HEK293T (cell line): ENCODE results near the gene TENM3.

Experiments
- CTCF ChIA-PET: fragments of 350-600 bp; formaldehyde crosslinking; extraction: SDS; loops from one replicate; lab custom pipeline; 2021; ENCODE audit warnings: antibody characterized with exemption, inconsistent platforms; lab: Yijun Ruan, JAX
- POLR2A ChIA-PET: fragments of 350-600 bp; formaldehyde crosslinking; extraction: SDS; loops from one replicate; lab custom pipeline; 2020; ENCODE audit warnings: antibody characterized with exemption, inconsistent platforms; lab: Yijun Ruan, JAX
- DNase-seq: peaks from one replicate; pipeline ENCODE4 v3.0.0; 2012; ENCODE audit warnings: mixed read lengths; ENCODE audit errors: extremely low spot score
- ARNT ChIP-seq: fragments of 450-650 bp; IDR thresholded peaks from 2 replicates; pipeline ENCODE4 v1.6.1; 2017; ENCODE audit warnings: mild to moderate bottlenecking
- BHLHE40 ChIP-seq: fragments of 450-650 bp; IDR thresholded peaks from 2 replicates; pipeline ENCODE4 v1.6.1; 2016; ENCODE audit warnings: mild to moderate bottlenecking, moderate library complexity, borderline replicate concordance
- CTBP1 ChIP-seq: fragments of 450-650 bp; IDR thresholded peaks from 2 replicates; pipeline ENCODE4 v1.6.1; 2016; ENCODE audit warnings: borderline replicate concordance
- ELF4 ChIP-seq: fragments of 450-650 bp; IDR thresholded peaks from 2 replicates; pipeline ENCODE4 v1.6.1; 2017; ENCODE audit warnings: antibody characterized with exemption
- FOXA1 ChIP-seq: fragments of 450-650 bp; IDR thresholded peaks from 2 replicates; pipeline ENCODE4 v1.6.1; 2016; ENCODE audit warnings: mild to moderate bottlenecking
- FOXK2 ChIP-seq: fragments of 450-650 bp; IDR thresholded peaks from 2 replicates; pipeline ENCODE4 v1.6.1; 2016; ENCODE audit warnings: mild to moderate bottlenecking
- FOXM1 ChIP-seq: fragments of 450-650 bp; IDR thresholded peaks from 2 replicates; pipeline ENCODE4 v1.6.1; 2017; ENCODE audit warnings: mild to moderate bottlenecking, borderline replicate concordance
- HDGF ChIP-seq: fragments of 450-650 bp; IDR thresholded peaks from 2 replicates; pipeline ENCODE4 v1.6.1; 2017; ENCODE audit warnings: antibody characterized with exemption, borderline replicate concordance
- L3MBTL2 ChIP-seq: fragments of 450-650 bp; conservative IDR thresholded peaks from 2 replicates; pipeline ENCODE4 v1.6.1; 2016; ENCODE audit warnings: mild to moderate bottlenecking
- LEF1 ChIP-seq: fragments of 450-650 bp; IDR thresholded peaks from 2 replicates; pipeline ENCODE4 v1.6.1; 2017; ENCODE audit warnings: mild to moderate bottlenecking, borderline replicate concordance
- NFRKB ChIP-seq: fragments of 450-650 bp; IDR thresholded peaks from 2 replicates; pipeline ENCODE4 v1.6.1; 2016; ENCODE audit warnings: mild to moderate bottlenecking, moderate library complexity
- PKNOX1 ChIP-seq: fragments of 450-650 bp; IDR thresholded peaks from 2 replicates; pipeline ENCODE4 v1.6.1; 2016
- SP1 ChIP-seq: fragments of 450-650 bp; IDR thresholded peaks from 2 replicates; pipeline ENCODE4 v1.6.1; 2017
- SUZ12 ChIP-seq: fragments of 450-650 bp; IDR thresholded peaks from 2 replicates; pipeline ENCODE4 v1.6.1; 2016; ENCODE audit warnings: mild to moderate bottlenecking
- TARDBP ChIP-seq: fragments of 450-650 bp; IDR thresholded peaks from 2 replicates; pipeline ENCODE4 v1.6.1; 2016
- ZNF384 ChIP-seq: fragments of 450-650 bp; IDR thresholded peaks from 2 replicates; pipeline ENCODE4 v1.6.1; 2016

The TENM3 gene

GRCh38 chr4:182292612-182293011 is 49.4 kb downstream of the TENM3 start:
- no peak for TF ChIP-seq SUZ12
- no peak for TF ChIP-seq LEF1
- no peak for TF ChIP-seq BHLHE40
- no peak for DNase-seq
- ChIA-PET CTCF (no interaction called here), POLR2A (no interaction called here)

DNA sequence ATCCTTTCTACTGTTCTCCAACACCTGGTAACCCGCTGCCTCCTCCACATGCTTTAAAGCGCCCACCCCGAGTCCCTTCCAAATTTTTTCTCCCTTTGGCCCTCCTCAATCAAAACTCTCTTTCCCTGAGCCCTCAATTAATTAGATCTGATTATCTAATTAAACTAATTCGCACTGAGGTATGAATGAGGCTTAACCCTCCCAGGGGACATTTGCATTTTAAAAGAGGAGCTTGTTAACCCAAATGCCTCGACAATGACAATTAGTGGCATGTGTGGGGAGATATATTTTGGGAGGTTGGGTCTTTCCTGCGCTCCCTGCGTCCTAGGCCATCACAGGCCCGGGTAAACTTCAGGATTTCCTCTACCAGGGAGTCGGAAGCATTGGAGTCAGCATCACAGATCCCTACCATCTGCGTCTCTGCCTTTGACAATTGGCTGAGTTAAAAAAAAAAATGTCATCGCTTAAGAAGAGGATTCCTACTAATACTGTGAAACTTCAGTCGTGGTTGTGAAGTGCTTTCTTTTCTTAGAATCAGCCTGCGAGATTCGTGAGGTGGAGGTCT is 50.6 kb downstream of the TENM3 start:
- CTCF ChIA-PET = no interaction called here

GRCh38 chr4:182294451-182294850 is 51.2 kb downstream of the TENM3 start:
- ChIA-PET CTCF (no interaction called here), POLR2A (no interaction called here)
- TF ChIP-seq NFRKB (no peak), LEF1 (no peak), PKNOX1 (no peak), ELF4 (no peak), TARDBP (no peak), BHLHE40 (no peak)
- no peak for DNase-seq

More for the DNA sequence above, 50.6 kb downstream of the TENM3 start:
- DNase-seq = no peak
- POLR2A ChIA-PET = no interaction called here
- no peak for TF ChIP-seq SP1
- TF ChIP-seq BHLHE40 = no peak
- TF ChIP-seq FOXM1 = no peak
- no peak for TF ChIP-seq LEF1
- TF ChIP-seq FOXK2 = no peak
- no peak for TF ChIP-seq PKNOX1
- no peak for TF ChIP-seq ELF4
- no peak for TF ChIP-seq ZNF384
- no peak for TF ChIP-seq HDGF
- no peak for TF ChIP-seq NFRKB

- TF ChIP-seq SP1 (no peak), TARDBP (no peak), ELF4 (no peak), FOXM1 (no peak), ZNF384 (no peak), LEF1 (no peak), PKNOX1 (no peak), FOXK2 (no peak), NFRKB (no peak)
- POLR2A ChIA-PET = interaction anchor here (1.6 kb wide), 1 partner anchor 154 kb away, joined by 3 read pairs; no protein-coding TSS in a partner anchor
- no peak for DNase-seq
- CTCF ChIA-PET = interaction anchor here (1.4 kb wide), 1 partner anchor 10 kb away, joined by 3 read pairs; no protein-coding TSS in a partner anchor
Measured at GRCh38 chr4:182297659-182298058, 54.5 kb downstream of the TENM3 start.

GRCh38 chr4:182301736-182302135 is 58.5 kb downstream of the TENM3 start:
- no peak for DNase-seq
- TF ChIP-seq PKNOX1 = no peak
- TF ChIP-seq FOXK2 = no peak
- TF ChIP-seq CTBP1 = no peak
- TF ChIP-seq ELF4 = no peak
- no peak for TF ChIP-seq ZNF384
- no peak for TF ChIP-seq FOXM1
- no peak for TF ChIP-seq FOXA1
- TF ChIP-seq L3MBTL2 = no peak
- no peak for TF ChIP-seq SUZ12
- no peak for TF ChIP-seq SP1
- no peak for TF ChIP-seq LEF1
- no peak for TF ChIP-seq NFRKB
- no peak for TF ChIP-seq BHLHE40
- TF ChIP-seq ARNT = no peak
- TF ChIP-seq TARDBP = no peak
- TF ChIP-seq HDGF = no peak
- ChIA-PET POLR2A (no interaction called here), CTCF (no interaction called here)

- DNase-seq = no peak
- TF ChIP-seq PKNOX1 (no peak), CTBP1 (no peak), FOXA1 (no peak), ELF4 (no peak), L3MBTL2 (no peak), FOXM1 (no peak), NFRKB (no peak), SUZ12 (no peak), FOXK2 (no peak), TARDBP (no peak)
- CTCF ChIA-PET = interaction anchor here (0.7 kb wide), 1 partner anchor 117 kb away, joined by 3 read pairs; no protein-coding TSS in a partner anchor
- POLR2A ChIA-PET = interaction anchor here (0.7 kb wide), 1 partner anchor 501 kb away, joined by 3 read pairs; no protein-coding TSS in a partner anchor
Measured at GRCh38 chr4:182303847-182304246, 60.6 kb downstream of the TENM3 start.
